ENCODE data around the gene ANTXRL.
"Not testable (repeated sequence)": the region's sequence is repeated elsewhere in the genome, so short reads cannot be mapped to it uniquely, and the experiment has no call there.

DNA sequence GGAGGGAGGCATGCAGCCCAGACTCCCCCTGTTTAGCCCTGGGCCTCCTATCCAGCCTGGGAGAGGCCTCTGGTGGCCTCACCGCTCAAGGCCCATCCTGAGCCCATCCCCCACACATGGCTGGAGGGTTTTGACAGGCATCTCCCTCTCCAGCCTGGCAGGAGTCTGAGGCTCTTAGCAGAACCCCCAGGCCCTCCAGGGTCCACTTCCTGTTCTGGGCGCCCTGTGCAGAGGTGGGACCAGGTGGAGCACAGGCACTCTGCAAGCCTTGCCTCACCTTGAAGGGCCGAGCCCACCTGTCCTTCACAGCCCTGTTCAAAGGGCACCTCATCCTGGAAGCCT, 13.5 kb downstream of the ANTXRL start:
- TF ChIP-seq, protein P1, sequence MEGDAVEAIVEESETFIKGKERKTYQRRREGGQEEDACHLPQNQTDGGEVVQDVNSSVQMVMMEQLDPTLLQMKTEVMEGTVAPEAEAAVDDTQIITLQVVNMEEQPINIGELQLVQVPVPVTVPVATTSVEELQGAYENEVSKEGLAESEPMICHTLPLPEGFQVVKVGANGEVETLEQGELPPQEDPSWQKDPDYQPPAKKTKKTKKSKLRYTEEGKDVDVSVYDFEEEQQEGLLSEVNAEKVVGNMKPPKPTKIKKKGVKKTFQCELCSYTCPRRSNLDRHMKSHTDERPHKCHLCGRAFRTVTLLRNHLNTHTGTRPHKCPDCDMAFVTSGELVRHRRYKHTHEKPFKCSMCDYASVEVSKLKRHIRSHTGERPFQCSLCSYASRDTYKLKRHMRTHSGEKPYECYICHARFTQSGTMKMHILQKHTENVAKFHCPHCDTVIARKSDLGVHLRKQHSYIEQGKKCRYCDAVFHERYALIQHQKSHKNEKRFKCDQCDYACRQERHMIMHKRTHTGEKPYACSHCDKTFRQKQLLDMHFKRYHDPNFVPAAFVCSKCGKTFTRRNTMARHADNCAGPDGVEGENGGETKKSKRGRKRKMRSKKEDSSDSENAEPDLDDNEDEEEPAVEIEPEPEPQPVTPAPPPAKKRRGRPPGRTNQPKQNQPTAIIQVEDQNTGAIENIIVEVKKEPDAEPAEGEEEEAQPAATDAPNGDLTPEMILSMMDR (IDR thresholded peaks at IDR 0.05) = not testable (repeated sequence)
- not testable (repeated sequence) for TF ChIP-seq EP300 (IDR thresholded peaks at IDR 0.05)
